A549 treated with ZK216348 at 1 μM for 4 hours (cell line): ENCODE results near the gene KRTAP1-1. TPM values are rescaled to one million over a fixed set of nuclear protein-coding genes. Genes with fewer than 3 reads are reported as not detected.

Source experiments
- total RNA-seq: library from RNA; stranded (reverse); fragments of 200-300 nt; extraction: Qiagen RNA extraction; gene quantifications from 5 replicates; pipeline ENCODE4 v1.2.3, GENCODE V29; 2022; ENCODE audit warnings: low read depth

KRTAP1-1 gene, protein sequence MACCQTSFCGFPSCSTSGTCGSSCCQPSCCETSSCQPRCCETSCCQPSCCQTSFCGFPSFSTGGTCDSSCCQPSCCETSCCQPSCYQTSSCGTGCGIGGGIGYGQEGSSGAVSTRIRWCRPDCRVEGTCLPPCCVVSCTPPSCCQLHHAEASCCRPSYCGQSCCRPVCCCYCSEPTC
- not detected in 5 replicates for total RNA-seq

DNA sequence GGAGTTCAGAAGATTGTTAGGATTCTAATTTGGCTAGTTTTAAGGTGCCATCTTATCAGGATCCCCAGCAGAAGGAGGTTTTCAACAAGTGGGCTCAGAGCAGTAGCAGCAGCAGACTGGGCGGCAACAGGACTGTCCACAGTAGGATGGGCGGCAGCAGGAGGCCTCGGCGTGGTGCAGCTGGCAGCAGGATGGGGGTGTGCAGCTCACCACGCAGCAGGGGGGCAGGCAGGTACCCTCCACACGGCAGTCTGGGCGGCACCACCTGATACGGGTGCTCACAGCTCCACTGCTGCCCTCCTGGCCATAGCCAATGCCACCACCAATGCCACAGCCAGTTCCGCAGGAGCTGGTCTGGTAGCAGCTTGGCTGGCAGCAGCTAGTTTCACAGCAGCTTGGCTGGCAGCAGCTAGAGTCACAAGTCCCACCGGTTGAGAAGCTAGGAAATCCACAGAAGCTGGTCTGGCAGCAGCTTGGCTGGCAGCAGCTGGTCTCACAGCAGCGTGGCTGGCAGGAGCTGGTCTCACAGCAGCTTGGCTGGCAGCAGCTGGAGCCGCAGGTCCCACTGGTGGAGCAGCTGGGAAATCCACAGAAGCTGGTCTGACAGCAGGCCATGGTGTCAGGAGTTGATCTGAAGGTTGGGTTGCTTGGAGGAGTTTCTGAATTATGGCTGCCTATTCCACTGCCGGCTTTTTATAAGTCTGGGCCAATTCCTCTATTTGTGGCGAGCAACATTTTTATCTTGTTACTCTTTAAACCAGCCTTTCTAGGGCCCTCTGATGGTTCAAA lies at the start of gene KRTAP1-1:
Gene KRTAP1-1 (minus strand): TSS at position 668 of the 789 bp plus-strand sequence. CDS start 53 bp downstream, at position 615.

DNA sequence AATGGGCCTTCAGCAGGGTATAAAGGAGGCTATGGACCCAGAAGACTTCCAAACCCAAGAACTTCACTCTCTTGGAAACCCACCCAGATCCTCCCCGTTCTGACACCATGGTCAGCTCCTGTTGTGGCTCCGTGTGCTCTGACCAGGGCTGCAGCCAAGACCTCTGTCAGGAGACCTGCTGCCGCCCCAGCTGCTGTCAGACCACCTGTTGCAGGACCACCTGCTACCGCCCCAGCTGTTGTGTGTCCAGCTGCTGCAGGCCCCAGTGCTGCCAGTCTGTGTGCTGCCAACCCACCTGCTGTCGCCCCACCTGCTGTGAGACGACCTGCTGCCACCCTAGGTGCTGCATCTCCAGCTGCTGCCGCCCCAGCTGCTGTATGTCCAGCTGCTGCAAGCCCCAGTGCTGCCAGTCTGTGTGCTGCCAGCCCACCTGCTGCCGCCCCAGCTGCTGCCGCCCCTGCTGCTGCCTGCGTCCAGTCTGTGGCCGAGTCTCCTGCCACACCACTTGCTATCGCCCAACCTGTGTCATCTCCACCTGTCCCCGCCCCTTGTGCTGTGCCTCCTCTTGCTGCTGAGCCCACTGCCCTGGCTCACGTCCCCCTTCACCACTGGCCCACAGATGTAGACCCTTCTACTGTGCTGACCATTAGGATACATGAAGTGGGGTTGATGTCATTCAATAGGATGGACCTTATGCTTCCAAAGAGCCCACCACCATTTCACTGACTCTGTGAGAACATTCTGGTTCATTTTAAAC lies 43.0 kb upstream of the KRTAP1-1 start, which contains the start of gene KRTAP4-7:
Gene KRTAP4-7 (plus strand): TSS at position 51 of the 757 bp plus-strand sequence. CDS start 57 bp downstream, at position 108.

DNA sequence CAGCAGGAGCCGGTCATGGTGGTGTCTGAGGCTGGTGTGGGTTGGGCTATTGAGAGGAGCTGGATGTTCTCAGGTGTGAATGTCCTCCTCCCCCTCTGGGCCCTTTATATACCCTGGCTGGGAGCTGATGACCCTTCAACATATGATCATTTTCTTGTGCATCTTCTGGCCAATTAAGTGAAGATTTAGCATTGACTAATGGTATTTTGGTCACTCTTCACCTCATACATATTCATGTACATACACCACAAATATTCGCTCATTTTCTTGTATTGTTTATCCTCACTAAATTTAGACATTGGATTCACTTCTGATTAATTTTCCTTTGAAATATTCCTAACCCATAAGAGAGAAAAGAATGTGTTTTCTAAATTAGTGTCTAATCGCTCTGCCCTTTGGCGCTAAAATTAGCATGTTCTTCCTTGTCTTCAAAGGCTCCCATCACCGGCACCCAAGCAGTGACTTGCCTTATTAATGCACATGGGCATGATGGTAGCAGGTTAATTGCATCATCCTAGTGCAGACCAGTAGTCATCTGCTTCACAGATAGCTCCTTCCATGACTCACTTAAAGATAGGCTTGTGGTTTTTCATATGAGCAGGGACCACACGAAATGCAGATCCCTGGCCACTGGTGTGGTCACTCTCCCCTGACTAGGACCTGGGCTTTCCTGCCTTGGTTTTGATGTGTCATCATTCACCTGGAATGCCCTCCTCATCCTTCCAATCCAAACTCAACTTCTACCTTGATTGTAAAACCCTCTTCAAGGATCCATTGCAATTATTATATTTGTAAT lies 24.8 kb upstream of the KRTAP1-1 start, which contains the start of gene KRTAP2-4:
Gene KRTAP2-4 (minus strand): TSS at position 51 of the 796 bp plus-strand sequence. CDS start 34 bp downstream, at position 17.

DNA sequence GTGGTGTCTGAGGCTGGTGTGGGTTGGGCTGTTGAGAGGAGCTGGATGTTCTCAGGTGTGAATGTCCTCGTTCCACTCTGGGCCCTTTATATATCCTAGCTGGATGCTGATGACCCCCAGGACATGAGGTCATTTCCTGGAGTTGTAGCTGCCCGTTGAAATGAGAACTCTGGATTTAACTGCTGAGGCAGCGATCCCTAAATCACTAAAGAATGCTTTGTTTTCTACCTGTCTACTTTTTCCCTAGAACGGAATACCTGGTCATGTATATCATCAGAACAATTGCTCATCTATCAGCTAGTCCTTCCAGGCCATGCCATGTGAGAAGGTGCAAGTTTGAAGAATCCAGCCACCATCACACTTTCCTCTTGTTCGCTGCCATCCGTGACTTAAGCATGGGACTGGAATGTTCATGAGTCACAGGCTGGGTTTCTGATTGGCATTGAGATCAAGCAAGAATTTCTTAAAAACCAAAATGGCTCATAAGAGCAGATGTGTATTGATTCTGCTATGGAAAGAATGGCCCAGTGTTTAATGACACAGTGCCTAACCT lies 18.9 kb upstream of the KRTAP1-1 start, which contains the start of gene KRTAP2-3:
Gene KRTAP2-3 (minus strand): TSS at position 63 of the 553 bp plus-strand sequence. CDS start 64 bp downstream, outside the sequence.

DNA sequence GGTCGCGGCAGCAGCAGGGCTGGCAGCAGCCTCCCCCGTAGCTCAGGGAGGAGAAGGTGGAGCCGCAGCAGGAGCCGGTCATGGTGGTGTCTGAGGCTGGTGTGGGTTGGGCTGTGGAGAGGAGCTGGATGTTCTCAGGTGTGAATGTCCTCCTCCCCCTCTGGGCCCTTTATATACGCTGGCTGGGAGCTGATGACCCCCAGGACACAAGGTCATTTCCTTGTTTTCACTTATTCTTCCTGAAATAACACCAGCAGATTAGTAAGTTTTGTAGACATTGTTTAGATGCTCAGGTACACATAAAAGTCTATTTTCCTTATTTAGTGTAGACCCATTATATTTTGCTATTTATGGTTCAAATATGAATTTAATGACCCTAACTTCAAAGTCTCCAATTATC lies 13.9 kb upstream of the KRTAP1-1 start, which contains the start of gene KRTAP2-2:
Gene KRTAP2-2 (minus strand): TSS at position 101 of the 400 bp plus-strand sequence. CDS start 19 bp downstream, at position 82.

DNA sequence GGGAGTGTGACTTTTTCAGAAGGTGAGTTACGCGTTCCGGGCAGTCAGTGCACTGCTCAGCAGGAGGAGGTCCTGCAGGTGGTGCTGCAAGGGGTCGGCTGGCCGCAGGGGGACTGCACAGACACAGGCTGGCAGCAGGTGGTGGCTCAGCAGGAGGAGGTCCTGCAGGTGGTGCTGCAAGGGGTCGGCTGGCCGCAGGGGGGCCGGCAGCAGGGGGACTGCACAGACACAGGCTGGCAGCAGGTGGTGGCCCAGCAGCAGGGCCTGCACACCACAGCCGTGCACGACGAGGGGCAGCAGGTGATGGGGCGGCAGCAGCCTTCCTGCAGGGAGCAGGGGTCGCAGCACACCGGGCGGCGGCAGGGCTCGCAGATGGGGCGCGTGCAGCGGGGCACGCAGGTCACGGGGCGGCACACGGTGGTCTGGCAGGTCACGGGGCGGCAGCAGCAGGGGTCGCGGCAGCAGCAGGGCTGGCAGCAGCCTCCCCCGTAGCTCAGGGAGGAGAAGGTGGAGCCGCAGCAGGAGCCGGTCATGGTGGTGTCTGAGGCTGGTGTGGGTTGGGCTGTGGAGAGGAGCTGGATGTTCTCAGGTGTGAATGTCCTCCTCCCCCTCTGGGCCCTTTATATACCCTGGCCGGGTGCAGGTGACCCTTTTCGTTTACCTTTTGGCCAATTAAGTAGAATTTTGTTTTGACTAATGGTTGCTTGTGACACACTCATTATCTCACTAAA lies 5.7 kb upstream of the KRTAP1-1 start, which contains the start of gene KRTAP2-1:
Gene KRTAP2-1 (minus strand): TSS at position 582 of the 731 bp plus-strand sequence. CDS start 49 bp downstream, at position 533.

DNA sequence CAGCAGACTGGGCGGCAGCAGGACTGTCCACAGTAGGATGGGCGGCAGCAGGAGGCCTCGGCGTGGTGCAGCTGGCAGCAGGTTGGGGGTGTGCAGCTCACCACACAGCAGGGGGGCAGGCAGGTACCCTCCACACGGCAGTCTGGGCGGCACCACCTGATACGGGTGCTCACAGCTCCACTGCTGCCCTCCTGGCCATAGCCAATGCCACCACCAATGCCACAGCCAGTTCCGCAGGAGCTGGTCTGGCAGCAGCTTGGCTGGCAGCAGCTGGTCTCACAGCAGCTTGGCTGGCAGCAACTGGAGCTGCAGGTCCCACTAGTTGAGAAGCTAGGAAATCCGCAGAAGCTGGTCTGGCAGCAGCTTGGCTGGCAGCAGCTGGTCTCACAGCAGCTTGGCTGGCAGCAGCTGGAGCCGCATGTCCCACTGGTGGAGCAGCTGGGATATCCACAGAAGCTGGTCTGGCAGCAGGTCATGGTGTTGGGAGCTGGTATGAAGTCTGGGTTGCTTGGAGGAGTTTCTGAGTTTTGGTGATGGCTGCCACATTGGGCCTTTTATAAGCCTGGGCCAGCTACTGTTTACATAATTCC lies 6.8 kb downstream of the KRTAP1-1 start, which contains the start of gene KRTAP1-3:
Gene KRTAP1-3 (minus strand): TSS at position 529 of the 590 bp plus-strand sequence. CDS start 53 bp downstream, at position 476.

DNA sequence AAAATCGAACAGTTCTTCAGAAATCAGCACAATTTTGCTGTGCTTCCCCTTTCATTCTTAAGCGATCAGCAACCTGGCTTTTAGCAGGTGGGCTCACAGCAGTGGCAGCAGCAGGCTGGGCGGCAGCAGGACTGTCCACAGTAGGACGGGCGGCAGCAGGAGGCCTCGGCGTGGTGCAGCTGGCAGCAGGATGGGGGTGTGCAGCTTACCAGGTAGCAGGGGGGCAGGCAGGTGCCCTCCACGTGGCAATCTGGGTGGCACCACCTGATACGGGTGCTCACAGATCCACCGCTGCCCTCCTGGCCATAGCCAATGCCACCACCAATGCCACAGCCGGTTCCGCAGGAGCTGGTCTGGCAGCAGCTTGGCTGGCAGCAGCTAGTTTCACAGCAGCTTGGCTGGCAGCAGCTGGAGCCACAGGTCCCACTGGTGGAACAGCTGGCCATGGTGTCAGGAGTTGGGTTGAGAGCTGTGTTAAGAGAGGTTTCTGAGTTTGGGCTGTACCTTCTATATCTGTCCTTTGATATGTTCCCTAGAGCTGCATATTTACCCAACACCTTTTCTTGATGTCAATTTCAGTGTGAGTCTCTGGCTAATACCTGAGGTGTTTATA lies 11.5 kb downstream of the KRTAP1-1 start, which contains the start of gene KRTAP1-4:
Gene KRTAP1-4 (minus strand): TSS at position 563 of the 613 bp plus-strand sequence. CDS start 117 bp downstream, at position 446.

DNA sequence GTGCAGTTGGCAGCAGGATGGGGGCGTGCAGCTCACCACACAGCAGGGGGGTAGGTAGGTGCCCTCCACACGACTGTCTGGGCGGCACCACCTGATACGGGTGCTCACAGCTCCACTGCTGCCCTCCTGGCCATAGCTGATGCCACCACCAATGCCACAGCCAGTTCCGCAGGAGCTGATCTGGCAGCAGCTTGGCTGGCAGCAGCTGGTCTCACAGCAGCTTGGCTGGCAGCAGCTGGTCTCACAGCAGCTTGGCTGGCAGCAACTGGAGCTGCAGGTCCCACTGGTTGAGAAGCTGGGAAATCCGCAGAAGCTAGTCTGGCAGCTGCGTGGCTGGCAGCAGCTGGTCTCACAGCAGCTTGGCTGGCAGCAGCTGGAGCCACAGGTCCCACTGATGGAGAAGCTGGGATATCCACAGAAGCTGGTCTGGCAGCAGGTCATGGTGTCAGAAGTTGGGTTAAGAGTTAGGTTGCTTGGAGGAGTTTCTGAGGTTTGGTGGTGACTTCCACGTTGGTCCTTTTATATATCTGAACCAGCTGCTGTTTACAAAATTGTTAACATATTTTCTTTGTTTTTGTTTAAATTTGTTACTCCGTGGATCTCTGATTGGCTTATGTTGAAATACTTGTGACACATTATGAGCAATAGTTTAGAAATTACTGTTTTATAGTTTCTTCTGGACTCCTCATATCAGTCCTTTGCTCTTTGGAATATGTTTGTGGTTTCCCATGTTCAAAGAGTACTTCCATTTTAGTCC lies 14.4 kb downstream of the KRTAP1-1 start, which contains the start of gene KRTAP1-5:
Gene KRTAP1-5 (minus strand): TSS at position 494 of the 757 bp plus-strand sequence. CDS start 53 bp downstream, at position 441.

DNA sequence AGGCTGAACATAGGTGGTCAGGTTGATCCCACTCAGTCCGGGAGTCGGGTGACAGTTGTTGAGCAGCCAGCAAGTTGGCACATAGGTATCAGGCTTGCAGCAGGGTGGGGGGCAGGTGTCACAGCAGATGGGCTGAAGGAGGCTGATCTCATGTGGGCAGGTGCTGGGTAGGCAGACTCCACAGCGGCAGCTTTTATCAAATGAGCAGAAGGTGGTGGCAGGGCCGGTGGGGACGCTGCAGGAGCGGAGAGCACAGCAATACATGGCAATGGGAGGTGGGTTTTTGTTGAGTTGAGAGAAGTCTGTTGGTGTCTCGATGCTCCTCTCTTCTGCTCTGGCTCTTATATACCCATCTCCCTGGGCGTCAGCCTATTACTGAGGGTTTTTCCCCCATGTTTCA lies 32.4 kb downstream of the KRTAP1-1 start, which contains the start of gene KRTAP3-1:
Gene KRTAP3-1 (minus strand): TSS at position 318 of the 400 bp plus-strand sequence. CDS start 54 bp downstream, at position 264.

DNA sequence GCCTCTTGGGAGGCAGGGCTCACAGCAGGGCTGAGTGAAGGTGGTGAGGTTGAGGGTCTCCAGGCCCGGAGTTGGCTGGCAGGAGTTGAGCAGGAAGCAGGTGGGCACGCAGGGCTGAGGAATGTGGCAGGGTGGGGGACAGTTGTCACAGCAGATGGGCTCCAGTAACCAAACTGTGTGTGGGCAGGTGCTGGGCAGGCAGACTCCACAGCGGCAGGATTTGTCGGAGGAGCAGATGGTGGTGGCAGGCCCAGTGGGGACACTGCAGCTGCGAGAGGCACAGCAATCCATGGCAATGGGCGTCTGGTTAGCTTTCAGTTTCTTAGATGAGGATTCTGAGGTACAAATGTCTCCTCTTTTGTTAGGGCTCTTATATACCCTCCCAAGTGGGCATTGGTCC lies 41.7 kb downstream of the KRTAP1-1 start, which contains the start of gene KRTAP3-2:
Gene KRTAP3-2 (minus strand): TSS at position 344 of the 400 bp plus-strand sequence. CDS start 53 bp downstream, at position 291.

DNA sequence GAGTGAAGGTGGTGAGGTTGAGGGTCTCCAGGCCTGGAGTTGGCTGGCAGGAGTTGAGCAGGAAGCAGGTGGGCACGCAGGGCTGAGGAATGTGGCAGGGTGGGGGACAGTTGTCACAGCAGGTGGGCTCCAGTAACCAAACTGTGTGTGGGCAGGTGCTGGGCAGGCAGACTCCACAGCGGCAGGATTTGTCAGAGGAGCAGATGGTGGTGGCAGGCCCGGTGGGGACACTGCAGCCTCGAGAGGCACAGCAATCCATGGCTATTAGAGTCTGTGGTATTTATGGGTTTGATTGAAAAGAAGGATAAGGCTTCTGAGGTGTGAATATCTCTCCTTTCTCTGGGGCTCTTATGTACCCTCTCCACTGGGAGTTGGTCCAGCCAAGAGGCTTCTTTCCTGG lies 47.4 kb downstream of the KRTAP1-1 start, which contains the start of gene KRTAP3-3:
Gene KRTAP3-3 (minus strand): TSS at position 326 of the 400 bp plus-strand sequence. CDS start 67 bp downstream, at position 259.

Other genes with a start within 250 kb of the KRTAP1-1 start
- not detected in 5 replicates for gene KRT28, start 241.5 kb downstream of the KRTAP1-1 start, total RNA-seq
- gene KRT10, start 218.8 kb downstream of the KRTAP1-1 start, total RNA-seq, result 99.6 to 118 TPM (median 105 TPM) in 5 replicates
- gene KRT12, start 174.2 kb downstream of the KRTAP1-1 start, total RNA-seq, result not detected in 5 replicates
- gene KRT20, start 156.2 kb downstream of the KRTAP1-1 start, total RNA-seq, result 0.18 to 0.61 TPM (median 0.31 TPM) in 5 replicates
- gene KRT23, start 103.8 kb downstream of the KRTAP1-1 start, total RNA-seq, result 0.08 to 0.31 TPM (median 0.18 TPM) in 3 of 5 replicates, not detected in the others
- gene KRT39, start 74.5 kb downstream of the KRTAP1-1 start, total RNA-seq, result not detected in 5 replicates
- gene KRT40, start 57.1 kb downstream of the KRTAP1-1 start, total RNA-seq, result not detected in 5 replicates
- gene KRTAP3-3, start 47.3 kb downstream of the KRTAP1-1 start, total RNA-seq, result not detected in 5 replicates
- gene KRTAP3-2, start 41.5 kb downstream of the KRTAP1-1 start, total RNA-seq, result not detected in 5 replicates
- not detected in 5 replicates for gene KRTAP3-1, start 32.3 kb downstream of the KRTAP1-1 start, total RNA-seq
- not detected in 5 replicates for gene KRTAP1-5, start 14.2 kb downstream of the KRTAP1-1 start, total RNA-seq
- gene KRTAP1-4, start 11.3 kb downstream of the KRTAP1-1 start, total RNA-seq, result not detected in 5 replicates
- gene KRTAP1-3, start 6.6 kb downstream of the KRTAP1-1 start, total RNA-seq, result not detected in 5 replicates
- not detected in 5 replicates for gene KRTAP2-1, start 5.9 kb upstream of the KRTAP1-1 start, total RNA-seq
- gene KRTAP2-2, start 13.8 kb upstream of the KRTAP1-1 start, total RNA-seq, result not detected in 5 replicates
- not detected in 5 replicates for gene KRTAP2-3, start 18.7 kb upstream of the KRTAP1-1 start, total RNA-seq
- gene KRTAP2-4, start 24.4 kb upstream of the KRTAP1-1 start, total RNA-seq, result not detected in 5 replicates
- not detected in 5 replicates for gene KRTAP4-7, start 42.7 kb upstream of the KRTAP1-1 start, total RNA-seq
- gene KRTAP4-8, start 56.7 kb upstream of the KRTAP1-1 start, total RNA-seq, result not detected in 5 replicates
- gene KRTAP4-16, start 60.8 kb upstream of the KRTAP1-1 start, total RNA-seq, result not detected in 5 replicates
- gene KRTAP4-9, start 63.9 kb upstream of the KRTAP1-1 start, total RNA-seq, result not detected in 5 replicates
- not detected in 5 replicates for gene KRTAP4-11, start 76.9 kb upstream of the KRTAP1-1 start, total RNA-seq
- gene KRTAP4-12, start 82.7 kb upstream of the KRTAP1-1 start, total RNA-seq, result not detected in 5 replicates
- not detected in 5 replicates for gene KRTAP4-6, start 99.1 kb upstream of the KRTAP1-1 start, total RNA-seq
- not detected in 5 replicates for gene KRTAP4-5, start 108.4 kb upstream of the KRTAP1-1 start, total RNA-seq
- not detected in 5 replicates for gene KRTAP4-4, start 119.3 kb upstream of the KRTAP1-1 start, total RNA-seq
- gene KRTAP4-3, start 126.8 kb upstream of the KRTAP1-1 start, total RNA-seq, result not detected in 5 replicates
- not detected in 5 replicates for gene KRTAP4-2, start 136.8 kb upstream of the KRTAP1-1 start, total RNA-seq
- 0.32 TPM in 1 of 5 replicates, not detected in the others for gene KRTAP4-1, start 143.5 kb upstream of the KRTAP1-1 start, total RNA-seq
- not detected in 5 replicates for gene KRTAP9-1, start 148.4 kb upstream of the KRTAP1-1 start, total RNA-seq
- not detected in 5 replicates for gene KRTAP9-2, start 185.2 kb upstream of the KRTAP1-1 start, total RNA-seq
- not detected in 5 replicates for gene KRTAP9-3, start 191.0 kb upstream of the KRTAP1-1 start, total RNA-seq
- not detected in 5 replicates for gene KRTAP9-8, start 196.5 kb upstream of the KRTAP1-1 start, total RNA-seq
- gene KRTAP9-4, start 208.2 kb upstream of the KRTAP1-1 start, total RNA-seq, result not detected in 5 replicates
- gene KRTAP9-9, start 213.9 kb upstream of the KRTAP1-1 start, total RNA-seq, result not detected in 5 replicates
- gene KRTAP9-6, start 223.9 kb upstream of the KRTAP1-1 start, total RNA-seq, result not detected in 5 replicates
- not detected in 5 replicates for gene KRTAP9-7, start 234.2 kb upstream of the KRTAP1-1 start, total RNA-seq